ENCODE measurements around the gene ERGIC1.

DNA sequence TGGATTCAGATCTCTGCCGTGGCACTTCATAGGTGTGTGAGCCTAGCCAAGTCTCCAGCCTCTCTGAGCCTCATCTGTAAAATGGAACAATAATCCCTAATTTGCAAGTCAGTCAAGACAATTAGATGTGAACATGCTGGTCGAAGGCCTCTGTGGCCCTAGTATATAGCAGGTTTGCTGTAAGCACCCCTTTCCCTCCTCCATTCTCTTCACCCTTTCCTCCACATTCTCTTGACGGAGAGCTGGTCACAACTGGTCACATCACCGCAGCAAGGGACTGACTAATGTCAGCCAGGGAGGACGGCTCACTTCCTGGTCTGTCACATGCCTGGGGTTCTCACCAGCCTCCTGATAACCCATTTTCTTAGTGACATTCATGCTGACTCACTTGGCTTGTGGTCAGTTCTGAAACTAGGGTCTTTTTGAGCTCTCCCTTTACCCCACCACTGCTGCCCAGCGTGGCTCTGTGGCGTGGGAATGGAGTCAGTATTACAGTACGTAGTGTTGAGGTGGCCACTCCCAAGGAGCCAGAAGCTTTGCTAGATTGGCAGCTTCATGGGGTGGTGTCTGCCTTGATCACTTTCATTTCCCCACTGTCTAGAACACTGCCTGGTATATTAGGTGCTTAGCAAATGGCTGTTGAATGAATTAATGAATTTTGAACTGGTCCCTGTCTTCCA is 47.8 kb downstream of the ERGIC1 start:
- TF ChIP-seq ZBED1 (IDR thresholded peaks at IDR 0.05; ENCODE audit: borderline replicate concordance) (peak; percentile 48; the same call in 1 of the 2 replicates), SPI1 (IDR thresholded peaks at IDR 0.05; ENCODE audit: borderline replicate concordance, insufficient read depth, low read depth, low read length) (peak; percentile 30; the same call in 1 of the 2 replicates), BACH1 (IDR thresholded peaks at IDR 0.05; ENCODE audit: borderline replicate concordance) (peak; percentile 60; the same call in 1 of the 2 replicates), EZH2 (IDR thresholded peaks at IDR 0.05; ENCODE audit: borderline replicate concordance, control insufficient read depth, low read depth, low read length) (no peak), POLR2A (IDR thresholded peaks at IDR 0.05; ENCODE audit: low read depth, low read length) (peak; percentile 75)
